Nephron (organoid): Measurements from ENCODE around the gene FOXJ1.

Source experiments
- H3K27ac Mint-ChIP-seq, 3 experiments: 2 replicates each; pipeline ENCODE4 v1.8.0; 2020; ENCODE audit warnings: mixed read lengths in 3 of 3, mild to moderate bottlenecking in 2 of 3, moderate library complexity in 1 of 3
- H3K27me3 Mint-ChIP-seq: 2 replicates; pipeline ENCODE4 v1.8.0; 2021; ENCODE audit warnings: low read depth, mild to moderate bottlenecking, moderate library complexity, mixed read lengths
- H3K36me3 Mint-ChIP-seq: 2 replicates; pipeline ENCODE4 v1.8.0; 2020; ENCODE audit warnings: low read depth, mixed read lengths
- H3K4me1 Mint-ChIP-seq: 2 replicates; pipeline ENCODE4 v1.8.0; 2020; ENCODE audit warnings: mixed read lengths
- H3K4me3 Mint-ChIP-seq, 3 experiments: 2 replicates each; pipeline ENCODE4 v1.8.0; 2020; ENCODE audit warnings: mild to moderate bottlenecking in 3 of 3, mixed read lengths in 3 of 3, moderate library complexity in 2 of 3
- H3K9me3 Mint-ChIP-seq: 2 replicates; pipeline ENCODE4 v1.8.0; 2020; ENCODE audit warnings: mixed read lengths
- CTCF ChIP-seq, 3 experiments: fragments of 200-600 bp; sonication (generic); IDR thresholded peaks; one replicate each; pipeline ENCODE4 v1.5.0; 2021; ENCODE audit warnings: antibody characterized with exemption in 3 of 3; ENCODE audit not compliant: unreplicated experiment in 3 of 3

The FOXJ1 gene

GRCh38 chr17:76182016-76182764 is 41.1 kb upstream of the FOXJ1 start:
- Mint-ChIP-seq H3K9me3 (no peaks in the 10 kb centered on the region), H3K27ac (peak overlapping the region in 1 of 3 experiments; percentile 73), H3K27me3 (no peaks in the 10 kb centered on the region), H3K4me1 (no peaks in the 10 kb centered on the region), H3K36me3 (no peaks in the 10 kb centered on the region), H3K4me3 (no peak overlapping the region)
- TF ChIP-seq CTCF (IDR thresholded peaks at IDR 0.05; ENCODE audit: unreplicated experiment in 3 of 3), result peak; percentile 83 to 90 (median 89)

GRCh38 chr17:76179496-76180467 is 38.7 kb upstream of the FOXJ1 start:
- Mint-ChIP-seq H3K27ac (no peak overlapping the region), H3K36me3 (no peaks in the 10 kb centered on the region), H3K4me3 (no peak overlapping the region), H3K27me3 (no peaks in the 10 kb centered on the region), H3K4me1 (no peaks in the 10 kb centered on the region), H3K9me3 (no peaks in the 10 kb centered on the region)
- TF ChIP-seq CTCF (IDR thresholded peaks at IDR 0.05; ENCODE audit: unreplicated experiment in 3 of 3), result no peak

- no peak overlapping the region for H3K27ac Mint-ChIP-seq
- TF ChIP-seq CTCF (IDR thresholded peaks at IDR 0.05; ENCODE audit: unreplicated experiment in 3 of 3), result no peak
- peaks cover 4% of the 10 kb centered on the region for H3K4me1 Mint-ChIP-seq
- H3K36me3 Mint-ChIP-seq, result no peaks in the 10 kb centered on the region
- H3K27me3 Mint-ChIP-seq, result no peaks in the 10 kb centered on the region
- no peak overlapping the region for H3K4me3 Mint-ChIP-seq
- H3K9me3 Mint-ChIP-seq, result no peaks in the 10 kb centered on the region
Measured at GRCh38 chr17:76178124-76178523, 37.1 kb upstream of the FOXJ1 start.

- no peaks in the 10 kb centered on the region for H3K27me3 Mint-ChIP-seq
- no peaks in the 10 kb centered on the region for H3K36me3 Mint-ChIP-seq
- no peak for TF ChIP-seq CTCF (IDR thresholded peaks at IDR 0.05; ENCODE audit: unreplicated experiment in 3 of 3)
Measured at GRCh38 chr17:76176701-76177574, 35.9 kb upstream of the FOXJ1 start.

GRCh38 chr17:76174037-76174436 is 33.0 kb upstream of the FOXJ1 start:
- Mint-ChIP-seq H3K27me3 (no peaks in the 10 kb centered on the region), H3K36me3 (peaks cover 1% of the 10 kb centered on the region), H3K9me3 (no peaks in the 10 kb centered on the region), H3K4me3 (no peak overlapping the region), H3K4me1 (peaks cover 4% of the 10 kb centered on the region), H3K27ac (no peak overlapping the region)
- TF ChIP-seq CTCF (IDR thresholded peaks at IDR 0.05; ENCODE audit: unreplicated experiment in 3 of 3), result no peak

More at GRCh38 chr17:76176701-76177574, 35.9 kb upstream of the FOXJ1 start:
- no peaks in the 10 kb centered on the region for H3K9me3 Mint-ChIP-seq
- no peak overlapping the region for H3K4me3 Mint-ChIP-seq
- H3K27ac Mint-ChIP-seq, result no peak overlapping the region
- peaks cover 4% of the 10 kb centered on the region for H3K4me1 Mint-ChIP-seq
